Spleen (tissue), 7 donors: ENCODE measurements around the gene DOK4.

ENCODE experiments used
- CTCF ChIP-seq, 11 experiments: fragments of 200-600 bp in 7 of 11; fragments of 450-650 bp in 4 of 11; sonication (generic) in 4 of 11; IDR thresholded peaks in 8 of 11; conservative IDR thresholded peaks in 3 of 11; 1 replicate in 7 of 11; 2 replicates in 4 of 11; pipeline versions ENCODE4 v1.4.0 to v1.8.0; 2016 to 2021; ENCODE audit warnings: antibody characterized with exemption in 11 of 11, inconsistent platforms in 4 of 11, mild to moderate bottlenecking in 1 of 11
- POLR2A ChIP-seq, 3 donors: fragments of 450-650 bp; IDR thresholded peaks; one replicate each; pipeline ENCODE4 v1.5.1; 2017; ENCODE audit warnings: antibody characterized with exemption in 3 of 3, mild to moderate bottlenecking in 1 of 3
- POLR2AphosphoS5 ChIP-seq, 3 donors: sonication (generic); formaldehyde crosslinking; IDR thresholded peaks; one replicate each; pipeline ENCODE4 v1.5.1; 2017; ENCODE audit warnings: antibody characterized with exemption in 3 of 3
- donor health status: DM: no; HTN: no; CAD: no; lungs with moderate emphysema.
- donor health status: DM: no; HTN: no; CAD: no.
- donor health status: DM: no; HTN: no; CAD: no.

GRCh38 chr16:57482845-57483545, 3.3 kb downstream of the DOK4 start:
- TF ChIP-seq CTCF (IDR thresholded peaks at IDR 0.05 in 8 of 11, conservative IDR thresholded peaks at IDR 0.05 in 3 of 11) (no peak), POLR2AphosphoS5 (IDR thresholded peaks at IDR 0.05) (no peak), POLR2A (IDR thresholded peaks at IDR 0.05) (no peak)
